G401.6 (cell line): Measurements from ENCODE around the gene VPS39.

ENCODE experiments used
- FAIRE-seq: peaks from 2 replicates; lab custom pipeline; 2012; peaks lifted over from hg19 to GRCh38; lab: Jason Lieb, UNC

VPS39 gene

DNA sequence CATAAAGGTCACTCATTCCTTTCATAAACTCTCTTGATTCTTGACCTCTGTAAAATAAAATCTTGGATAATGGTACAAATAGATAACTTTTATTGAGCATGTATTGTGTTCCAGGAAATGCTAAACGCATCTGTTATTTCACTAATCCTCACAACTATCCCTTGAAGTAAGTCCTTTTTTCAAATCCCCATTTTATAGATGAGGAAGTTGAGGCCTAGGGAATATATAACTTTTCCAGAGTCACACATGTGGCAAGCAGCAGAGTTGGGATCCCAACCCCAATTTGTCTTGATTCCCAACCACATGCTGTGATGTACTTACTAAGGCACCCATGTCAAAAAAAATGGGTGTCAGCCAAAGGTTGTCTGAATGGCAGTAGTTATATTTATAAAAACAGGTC, 6.3 kb downstream of the VPS39 start:
- no peak for FAIRE-seq

DNA sequence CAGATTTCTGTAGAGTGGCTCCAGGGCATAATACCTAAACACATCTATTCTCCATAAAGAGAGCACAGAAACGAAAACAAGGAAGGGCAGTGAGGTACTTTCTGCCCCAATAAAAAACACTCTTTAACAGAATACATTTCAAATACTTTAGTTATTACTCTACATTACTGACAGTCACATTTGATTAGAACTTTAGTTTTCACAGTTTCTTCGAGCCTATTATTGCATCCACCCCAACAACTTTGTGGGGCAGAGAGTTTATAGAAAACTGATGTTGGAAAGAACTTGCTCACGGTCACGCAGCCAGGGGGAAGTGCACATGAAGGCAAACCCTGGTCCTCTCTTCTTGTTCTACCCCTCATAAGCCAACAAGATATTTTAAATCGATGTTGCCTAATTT, 9.0 kb downstream of the VPS39 start:
- no peak for FAIRE-seq

DNA sequence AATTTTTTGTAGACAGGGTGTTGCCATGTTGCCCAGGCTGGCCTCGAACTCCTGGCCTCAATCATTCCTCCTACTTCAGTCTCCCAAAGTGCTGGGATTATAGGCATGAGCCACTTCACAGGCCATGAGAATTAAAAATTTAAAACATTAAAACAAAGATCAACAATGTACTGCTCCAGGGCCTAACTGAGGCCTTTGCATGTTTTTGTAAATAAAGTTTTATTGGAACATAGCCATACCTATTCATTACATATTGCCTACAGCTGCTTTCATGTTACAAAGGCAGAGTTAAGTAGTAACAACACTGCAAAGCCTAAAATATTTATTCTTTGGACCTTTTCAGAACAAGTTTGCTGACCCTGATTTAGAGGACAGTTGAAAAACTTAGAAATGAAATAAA, 9.6 kb downstream of the VPS39 start:
- FAIRE-seq = no peak

DNA sequence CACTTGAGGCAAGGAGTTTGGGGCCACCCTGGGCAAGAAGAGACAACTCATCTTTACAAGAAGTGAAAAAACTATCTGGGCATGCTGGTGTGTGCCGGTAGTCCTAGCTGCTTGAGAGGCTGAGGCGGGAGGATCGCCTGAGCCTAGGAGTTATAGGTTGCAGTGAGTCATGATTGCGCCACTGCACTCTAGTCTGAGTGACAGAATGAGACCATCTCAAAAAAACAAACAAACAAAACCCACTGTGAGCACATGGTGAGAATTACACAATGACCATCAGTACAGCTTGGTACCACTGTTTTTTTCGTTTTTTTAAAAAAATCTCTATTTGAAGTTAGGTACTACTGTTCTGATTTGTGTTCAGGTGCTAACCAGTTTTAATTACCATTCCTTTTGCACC, 13.6 kb downstream of the VPS39 start:
- FAIRE-seq = no peak

DNA sequence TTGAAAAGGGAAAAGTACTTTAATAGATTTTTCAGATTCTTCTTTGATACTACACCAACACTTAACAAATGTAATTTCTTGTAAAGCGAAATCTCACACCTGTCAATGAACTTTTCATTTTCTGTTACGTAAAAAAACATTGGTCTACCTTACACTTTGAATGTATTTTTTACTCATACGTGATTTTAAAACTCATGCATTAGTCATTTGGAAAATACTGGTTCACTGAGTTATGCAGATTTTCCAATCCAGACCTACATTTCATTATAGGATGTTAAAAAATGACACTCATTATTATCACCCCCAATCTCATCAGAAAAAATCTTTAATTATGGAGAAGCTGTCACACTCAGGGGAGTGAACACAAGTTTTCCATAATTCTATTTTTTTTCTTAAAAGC, 14.7 kb downstream of the VPS39 start:
- FAIRE-seq = no peak

DNA sequence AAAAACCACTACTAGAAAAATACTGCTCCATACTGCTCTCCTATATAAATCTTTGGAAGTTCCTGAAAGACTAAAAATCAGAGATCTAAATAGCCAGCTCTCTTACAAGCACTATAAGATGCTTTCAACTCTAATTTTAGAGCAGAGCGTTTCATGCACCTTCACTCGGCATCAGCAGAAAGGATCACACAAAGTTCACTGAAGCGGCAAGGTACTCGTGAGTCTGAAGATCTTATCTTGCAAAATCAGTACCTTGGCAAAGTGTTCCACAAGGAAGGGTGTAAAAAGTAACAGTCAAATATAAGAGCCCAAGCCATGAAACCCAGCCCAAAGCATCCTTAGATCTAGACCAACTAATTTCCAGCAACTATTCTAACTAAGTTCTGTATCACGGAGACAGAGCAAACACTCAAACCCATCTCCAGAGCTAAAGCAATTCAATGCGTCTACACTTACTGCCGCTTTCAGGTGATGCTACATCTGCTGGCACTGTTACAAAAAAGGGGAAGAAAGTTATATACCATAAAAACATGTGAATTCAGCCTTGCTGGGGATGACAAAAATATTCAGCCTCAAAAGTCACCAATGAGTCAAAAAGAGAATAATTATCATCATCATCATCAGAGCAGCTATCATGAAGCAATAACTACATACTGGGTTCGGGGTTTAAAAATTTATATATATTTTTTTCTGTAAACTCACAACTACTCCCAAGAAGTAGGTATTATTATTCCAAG, 16.3 kb downstream of the VPS39 start:
- no peak for FAIRE-seq

DNA sequence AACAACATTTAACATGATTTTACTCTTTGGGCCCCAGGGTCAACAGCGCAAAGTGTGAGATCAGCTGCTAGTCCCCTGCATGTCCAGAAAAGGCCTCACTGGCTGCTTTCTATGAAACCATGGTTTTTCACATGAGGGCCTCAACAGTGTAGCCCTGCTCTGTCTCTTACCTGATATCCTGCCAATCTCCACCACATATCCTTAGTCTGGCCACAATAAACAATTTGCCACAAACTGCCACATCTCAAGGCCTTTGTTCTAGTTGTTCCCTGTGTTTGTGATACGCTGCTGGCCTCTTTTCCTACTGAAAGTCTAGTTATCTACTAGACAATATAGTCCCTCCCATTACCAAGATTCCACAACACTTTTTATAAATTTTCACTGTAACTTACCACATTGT, 17.7 kb downstream of the VPS39 start:
- FAIRE-seq = no peak

DNA sequence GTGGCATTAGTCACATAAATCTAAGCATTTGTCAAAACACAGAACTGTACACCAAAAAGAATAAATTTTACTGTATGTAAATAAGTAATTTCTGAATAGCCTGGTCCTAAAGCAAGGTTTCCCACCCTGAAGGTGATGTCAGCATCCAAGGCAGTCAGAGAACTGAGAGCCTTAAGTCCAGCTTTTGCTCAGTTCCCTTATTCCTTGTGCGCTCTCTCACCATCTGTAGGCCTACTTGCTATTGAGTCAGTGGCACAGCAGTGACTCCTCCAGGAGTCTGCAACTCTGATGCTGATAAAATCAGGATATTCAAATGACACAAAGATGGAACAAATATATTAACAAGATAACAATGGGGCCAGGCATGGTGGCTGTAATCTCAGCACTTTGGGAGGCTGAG, 22.3 kb downstream of the VPS39 start:
- FAIRE-seq = no peak

DNA sequence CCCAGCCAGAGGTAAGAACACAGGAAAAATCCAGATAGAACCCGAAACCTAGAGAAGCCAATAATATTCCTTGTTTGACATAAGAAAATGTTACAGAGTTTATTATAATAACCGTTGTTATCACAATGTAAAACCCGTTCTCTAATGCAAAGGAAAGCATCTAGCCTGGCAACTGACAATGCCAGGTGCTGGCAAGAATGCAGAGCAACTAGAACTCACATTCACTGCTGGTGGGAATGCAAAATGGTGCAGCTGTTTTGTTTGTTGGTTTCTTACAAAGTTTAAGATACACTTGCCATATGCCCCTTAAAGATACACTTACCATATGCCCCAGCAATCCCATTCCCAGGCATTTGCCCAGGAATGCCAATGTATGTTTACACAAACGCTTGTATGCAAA, 23.4 kb downstream of the VPS39 start:
- no peak for FAIRE-seq

DNA sequence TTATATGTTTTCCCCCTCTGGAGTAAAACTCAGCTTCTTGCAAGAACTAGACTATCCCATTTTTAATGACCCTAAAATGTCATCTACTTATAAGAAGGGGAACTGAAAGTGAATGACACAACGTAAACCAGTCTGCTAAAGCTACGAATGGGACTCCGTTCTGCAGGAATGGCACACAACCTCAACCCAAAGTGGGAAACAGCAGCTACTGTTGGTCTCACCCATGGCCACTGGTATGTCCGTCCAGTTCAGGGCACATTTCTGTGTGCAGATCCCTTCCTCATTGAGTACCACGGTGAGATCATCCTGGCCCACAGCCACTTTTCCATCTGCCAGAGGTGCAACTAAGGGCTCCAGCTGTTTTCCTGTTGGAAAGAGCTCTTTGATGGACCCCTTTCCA, 23.8 kb downstream of the VPS39 start:
- no peak for FAIRE-seq

DNA sequence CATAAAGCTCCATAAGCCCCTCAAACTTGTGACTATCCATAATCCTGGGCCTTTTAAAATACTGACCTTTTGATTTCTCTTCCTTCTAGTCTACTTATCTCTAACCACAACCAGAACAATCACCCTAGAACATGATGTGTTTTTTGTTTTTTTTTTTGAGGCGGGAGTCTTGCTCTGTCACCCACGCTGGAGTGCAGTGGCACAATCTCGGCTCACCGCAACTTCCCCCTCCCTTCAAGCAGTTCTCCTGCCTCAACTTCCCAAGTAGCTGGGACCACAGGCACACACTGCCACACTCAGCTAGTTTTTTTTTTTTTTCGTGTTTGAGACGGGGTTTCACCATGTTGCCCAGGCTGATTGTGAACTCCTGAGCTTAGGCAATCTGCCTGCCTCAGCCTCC, 25.1 kb downstream of the VPS39 start:
- no peak for FAIRE-seq

DNA sequence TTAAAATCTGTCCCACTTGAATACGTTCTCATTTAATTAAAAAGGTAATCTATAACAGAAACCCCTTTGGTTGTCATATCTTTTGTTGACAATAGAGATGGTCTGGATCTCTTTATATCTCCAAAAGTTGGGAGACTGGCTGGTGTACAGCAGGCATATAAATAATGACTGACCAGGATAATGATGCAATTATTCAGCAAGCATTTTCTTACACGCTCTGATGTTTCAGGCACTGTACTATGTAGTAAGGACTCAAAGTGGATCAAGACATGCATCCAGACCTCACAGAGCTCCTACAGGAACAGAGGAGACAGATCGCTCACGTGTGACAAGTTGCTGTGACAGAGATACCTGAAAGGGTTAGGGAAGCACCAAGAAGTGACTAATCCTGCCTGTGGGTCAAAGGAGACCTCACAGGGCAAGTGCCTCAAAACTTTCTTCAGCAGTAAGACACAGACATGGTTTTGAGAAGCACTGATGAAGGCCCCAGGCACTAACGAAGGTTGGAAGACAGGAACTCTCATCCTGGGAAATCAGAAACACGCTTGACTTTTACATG, 25.7 kb downstream of the VPS39 start:
- FAIRE-seq = no peak

DNA sequence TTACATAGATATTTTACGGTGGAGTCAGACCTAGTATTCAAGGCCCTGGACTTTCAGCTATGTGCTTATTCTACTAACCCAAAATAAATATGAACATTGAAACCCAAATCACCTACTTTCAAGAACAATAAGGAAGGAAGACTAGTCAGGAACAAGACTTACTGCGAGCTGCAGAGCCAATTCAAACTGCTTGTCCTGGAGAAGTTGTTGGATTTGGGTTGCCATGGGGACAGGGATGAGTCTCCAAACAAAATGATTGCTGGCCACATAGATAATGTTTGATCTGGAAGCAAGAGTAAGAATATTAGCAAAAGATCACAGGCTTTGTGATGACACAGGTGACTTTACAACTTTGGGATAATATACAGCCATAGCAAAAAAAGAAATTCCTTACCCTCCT, 30.0 kb downstream of the VPS39 start:
- FAIRE-seq = no peak

DNA sequence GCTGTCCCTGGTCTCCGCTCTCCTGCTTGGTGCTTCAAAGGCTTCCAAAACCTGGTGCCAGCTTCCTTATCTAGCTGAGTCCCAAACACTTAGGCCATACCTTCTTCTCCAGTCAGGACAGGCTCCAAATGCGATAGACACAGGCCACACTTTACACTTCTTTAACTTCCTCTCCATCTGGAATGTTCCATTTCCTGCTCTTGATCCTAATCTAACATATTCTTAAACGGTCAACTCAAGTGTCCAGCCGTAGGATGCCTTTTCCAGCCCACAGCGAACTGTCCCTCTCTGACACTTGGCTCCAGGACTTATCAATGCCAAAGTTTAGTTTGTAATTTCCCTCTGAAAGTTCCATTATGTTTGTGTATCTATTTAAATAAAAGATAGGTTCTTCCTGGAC, 32.4 kb downstream of the VPS39 start:
- no peak for FAIRE-seq

DNA sequence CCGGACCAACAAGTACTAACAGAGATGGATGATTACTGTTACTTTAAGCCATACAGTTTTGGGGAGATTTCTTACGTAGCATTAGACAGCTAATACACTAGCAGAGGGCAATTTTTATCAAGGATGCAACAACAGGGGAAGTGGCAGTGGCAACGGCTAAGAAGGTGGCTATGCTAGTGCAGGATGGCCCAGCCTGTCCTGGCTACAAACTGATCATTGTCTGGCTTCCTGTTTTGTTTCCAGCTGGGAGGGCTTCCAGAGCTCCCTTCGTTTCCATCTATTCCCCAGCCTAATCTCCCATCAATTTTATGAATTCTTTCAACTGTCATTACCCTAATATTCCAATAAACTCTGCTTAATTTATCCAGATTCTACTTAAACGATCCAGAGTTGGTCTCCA, 35.6 kb downstream of the VPS39 start:
- no peak for FAIRE-seq

DNA sequence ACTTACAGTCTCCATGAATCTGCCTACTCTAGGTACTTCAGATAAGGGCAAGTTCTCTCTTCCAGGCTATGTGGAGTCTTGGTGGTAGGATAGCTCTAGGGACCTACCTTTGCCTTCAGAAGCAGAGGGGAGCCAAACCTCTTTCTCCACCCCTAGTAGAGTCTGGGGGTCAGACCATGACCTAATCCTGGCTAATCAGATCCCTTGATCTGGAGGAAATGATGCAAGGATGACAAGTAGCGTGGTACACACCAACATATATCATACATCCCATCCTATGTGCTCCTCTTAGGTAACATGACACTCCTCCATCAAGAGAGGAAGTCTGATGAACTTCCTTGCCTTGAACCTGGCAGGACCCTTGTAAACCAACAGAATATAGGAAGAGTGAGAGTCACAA, 36.3 kb downstream of the VPS39 start:
- FAIRE-seq = no peak

DNA sequence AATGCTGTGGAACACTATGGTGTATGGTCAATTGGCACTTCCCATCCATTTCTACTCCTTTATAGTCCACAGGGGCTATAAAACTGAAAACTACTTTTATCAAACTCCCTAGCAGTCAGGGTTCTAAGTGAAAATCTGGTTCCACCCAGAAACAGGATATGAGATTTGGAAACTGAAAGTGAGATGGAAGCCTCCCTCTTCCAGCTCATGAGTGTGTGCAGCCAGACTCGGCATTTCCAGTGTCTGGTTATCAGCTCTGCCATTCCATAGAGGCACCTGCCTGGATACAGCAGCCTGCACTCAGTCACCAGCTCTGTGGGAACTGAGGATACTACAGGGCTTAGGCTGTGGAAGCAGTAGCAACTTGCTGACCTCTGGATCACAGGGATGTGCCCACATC, 37.0 kb downstream of the VPS39 start:
- FAIRE-seq = no peak

DNA sequence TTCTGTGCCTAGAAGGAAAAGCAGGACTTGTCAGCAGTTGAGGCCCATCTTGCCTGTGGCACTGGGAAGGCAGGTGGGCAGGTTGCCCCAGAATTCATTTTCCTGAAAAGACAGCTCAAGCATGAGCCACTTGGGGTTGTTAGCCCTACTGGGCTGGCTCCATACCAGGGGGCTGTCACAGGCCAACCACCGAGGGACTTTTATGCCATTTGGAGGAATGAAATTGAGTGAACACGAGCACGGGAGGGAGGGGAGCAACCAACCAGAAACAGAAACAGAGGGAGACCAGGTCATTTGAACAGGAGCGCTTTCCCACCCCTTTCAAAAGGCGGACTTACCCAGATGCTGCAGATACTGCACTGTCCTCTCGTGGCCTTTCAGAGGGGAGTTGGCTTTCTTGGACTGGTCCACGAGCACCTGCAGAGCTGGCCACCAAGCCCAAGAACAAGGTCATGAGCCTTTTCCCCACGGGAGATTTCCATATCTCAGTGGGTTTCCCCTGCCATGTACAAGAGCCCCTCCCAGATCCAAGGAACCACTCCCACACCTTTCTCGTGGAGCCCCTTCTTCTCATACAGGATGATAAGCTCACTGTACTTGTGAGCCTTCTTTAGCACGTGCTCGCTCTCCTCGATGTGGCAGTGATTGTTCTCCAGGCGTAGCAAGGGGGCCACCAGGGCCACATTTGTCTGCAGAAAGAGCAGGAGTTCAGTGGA, 41.7 kb downstream of the VPS39 start:
- FAIRE-seq = no peak

DNA sequence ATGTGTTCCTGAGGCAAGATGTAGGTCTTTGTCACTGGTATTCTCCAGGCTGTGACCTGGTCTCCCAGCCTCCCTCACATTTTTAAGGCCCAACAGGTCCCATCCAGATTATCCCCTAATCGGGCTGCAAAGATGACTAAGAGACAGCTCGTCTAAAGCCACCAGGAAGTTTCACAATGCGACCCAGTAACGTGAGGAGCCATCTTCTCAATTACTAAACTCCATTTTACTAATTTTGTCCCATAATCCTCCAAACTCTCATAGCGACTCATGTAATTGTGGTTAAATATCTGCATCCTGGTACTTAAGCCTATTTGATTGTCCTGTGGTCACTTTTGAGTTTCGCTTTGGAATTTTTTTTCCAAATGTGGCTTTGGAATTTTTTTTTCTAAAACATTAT, 43.0 kb downstream of the VPS39 start:
- FAIRE-seq = no peak

DNA sequence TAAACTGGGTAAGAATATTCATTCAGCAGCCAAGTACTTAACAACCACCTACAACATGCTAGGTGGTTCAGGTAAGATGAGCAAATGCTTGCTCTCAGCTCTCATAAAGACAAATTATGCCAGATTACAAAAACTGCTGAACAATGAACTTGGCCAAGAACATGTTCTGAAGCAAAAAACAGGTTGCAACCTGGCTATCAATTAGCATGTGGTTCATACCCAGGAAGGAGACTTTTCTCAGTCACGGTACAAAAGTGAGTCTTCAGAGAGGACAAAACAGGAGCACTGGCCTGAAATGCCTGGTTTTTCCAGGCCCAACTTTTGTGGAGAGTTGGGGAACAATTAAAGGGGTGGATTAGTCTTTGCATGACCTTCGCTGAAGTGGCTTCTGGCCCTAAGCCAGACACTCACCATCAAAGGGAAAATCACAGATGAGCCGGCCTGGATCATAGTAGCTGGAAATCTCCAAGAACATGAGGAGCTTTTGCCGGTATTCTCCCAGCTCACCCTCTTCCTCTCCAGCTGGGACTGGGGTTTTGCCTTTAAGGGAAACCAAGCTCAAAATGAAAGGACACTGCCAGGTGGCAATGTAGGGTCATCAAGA, 44.1 kb downstream of the VPS39 start:
- FAIRE-seq = no peak

DNA sequence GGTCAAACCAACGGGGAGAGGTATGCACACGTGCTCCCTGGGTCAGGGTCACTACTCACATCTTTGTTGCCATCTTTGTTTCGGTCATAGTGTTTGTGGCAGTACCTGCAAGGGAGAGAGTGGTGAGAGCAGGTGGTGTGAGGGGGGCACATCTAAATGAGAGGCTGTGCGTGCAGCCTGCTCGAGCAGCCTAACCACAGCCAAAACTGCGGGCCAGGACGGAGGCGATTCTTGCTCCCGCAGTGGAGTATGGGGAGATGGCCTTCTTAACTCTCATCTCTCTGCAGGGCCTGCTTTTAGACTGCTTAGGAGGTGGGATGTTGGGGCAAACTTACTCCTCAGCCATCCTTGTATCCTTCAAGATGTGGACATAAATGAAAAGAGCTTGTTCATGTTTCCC, 44.8 kb downstream of the VPS39 start:
- no peak for FAIRE-seq

DNA sequence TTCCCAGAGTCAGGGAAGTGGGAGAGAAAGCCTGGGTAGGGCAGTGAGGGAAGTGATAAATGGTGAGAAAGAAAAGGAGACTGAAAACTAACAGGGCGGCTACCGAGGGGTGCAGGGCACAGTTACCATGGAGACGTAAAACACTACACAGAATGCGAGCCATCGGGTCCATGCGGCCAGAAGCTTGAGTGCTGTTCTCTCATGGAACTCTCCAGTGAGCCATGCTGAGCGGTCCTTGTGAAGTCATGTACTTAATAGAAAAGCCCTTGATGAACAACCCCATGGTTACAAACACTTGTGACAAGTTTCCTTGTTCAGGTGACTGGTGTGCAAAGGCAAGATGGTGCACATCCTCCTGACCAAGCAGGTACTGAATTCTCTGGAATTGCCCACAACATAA, 48.0 kb downstream of the VPS39 start:
- no peak for FAIRE-seq

DNA sequence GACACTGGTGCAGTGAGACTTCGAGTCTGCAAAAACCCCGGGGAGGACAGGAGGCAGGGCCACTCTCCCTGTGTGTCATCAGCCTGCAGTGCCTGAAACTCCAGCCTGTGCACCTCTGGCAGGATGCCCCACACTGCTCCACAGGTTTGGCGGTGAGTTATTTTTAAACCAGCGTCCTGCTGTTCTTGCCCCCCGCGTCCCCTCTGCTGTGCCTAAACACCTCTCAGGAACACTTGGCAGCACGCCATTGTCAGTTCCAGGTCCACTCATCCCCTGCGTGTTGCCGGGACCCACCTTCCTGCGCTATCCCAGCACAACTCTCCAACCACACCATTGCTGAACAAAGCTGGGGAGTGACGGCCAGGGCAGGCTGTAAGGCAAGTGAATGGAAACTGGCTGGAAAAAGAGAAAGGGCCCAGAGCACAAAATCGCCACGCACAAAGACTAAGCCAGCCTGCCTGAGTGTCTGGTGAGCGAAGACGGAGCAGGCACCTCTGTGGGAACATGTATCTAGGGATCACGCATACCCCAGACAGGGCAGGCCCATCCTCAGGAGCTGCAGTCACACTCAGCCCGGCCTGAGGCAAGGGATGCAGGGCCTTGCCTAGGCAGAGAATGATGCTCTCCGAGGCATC, 48.6 kb downstream of the VPS39 start:
- no peak for FAIRE-seq
